ENCODE results near the gene HEY2. TPM values are rescaled to one million over a fixed set of nuclear protein-coding genes. Genes with fewer than 3 reads are reported as not detected.

Gene HEY2
- total and polyA plus RNA-seq, 10 of the 15 experiments (the other 5 are each of a cell fraction or from before 2014, with no cell fraction given), result 0.01 to 0.32 (median 0.08) TPM; not detected in 4

DNA sequence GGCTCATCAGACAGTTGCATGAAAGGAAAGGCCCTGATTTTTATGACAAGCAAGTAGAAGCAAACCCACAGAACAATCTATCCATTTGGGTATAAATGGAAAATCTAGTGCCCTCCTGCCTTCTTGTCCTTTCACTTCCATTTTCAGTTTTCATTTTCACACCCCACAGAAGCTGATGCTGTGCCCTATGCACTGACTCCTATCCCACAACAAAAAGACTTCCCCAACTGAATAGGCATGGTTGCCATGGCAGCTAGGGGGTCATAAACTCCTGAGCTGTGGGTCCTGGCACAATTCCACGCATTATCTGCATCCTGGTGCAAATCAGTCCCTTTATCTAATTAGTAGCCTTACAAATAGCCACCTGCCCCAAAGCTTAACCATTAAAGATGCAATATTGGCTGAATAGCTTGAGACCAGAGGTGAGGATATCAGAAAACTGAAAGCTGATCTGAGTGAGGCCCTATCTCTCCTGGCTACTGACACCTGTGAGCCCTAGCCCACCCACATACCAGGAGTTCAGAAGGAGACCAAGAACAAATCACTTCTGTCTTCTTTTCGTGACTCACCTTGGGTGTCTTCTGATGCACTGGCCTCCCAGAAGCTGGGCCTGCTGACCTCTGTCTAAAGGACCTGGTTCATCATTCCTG lies 34.9 kb upstream of the HEY2 start (continued):
- no peak for TF ChIP-seq MEF2B (IDR thresholded peaks at IDR 0.05; ENCODE audit: partially characterized antibody, poor library complexity, severe bottlenecking)
- TF ChIP-seq, protein P1, sequence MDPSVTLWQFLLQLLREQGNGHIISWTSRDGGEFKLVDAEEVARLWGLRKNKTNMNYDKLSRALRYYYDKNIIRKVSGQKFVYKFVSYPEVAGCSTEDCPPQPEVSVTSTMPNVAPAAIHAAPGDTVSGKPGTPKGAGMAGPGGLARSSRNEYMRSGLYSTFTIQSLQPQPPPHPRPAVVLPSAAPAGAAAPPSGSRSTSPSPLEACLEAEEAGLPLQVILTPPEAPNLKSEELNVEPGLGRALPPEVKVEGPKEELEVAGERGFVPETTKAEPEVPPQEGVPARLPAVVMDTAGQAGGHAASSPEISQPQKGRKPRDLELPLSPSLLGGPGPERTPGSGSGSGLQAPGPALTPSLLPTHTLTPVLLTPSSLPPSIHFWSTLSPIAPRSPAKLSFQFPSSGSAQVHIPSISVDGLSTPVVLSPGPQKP (IDR thresholded peaks at IDR 0.05; ENCODE audit: low read depth, low read length), result no peak
- TF ChIP-seq ZBED1 (IDR thresholded peaks at IDR 0.05; ENCODE audit: borderline replicate concordance), result no peak
- TF ChIP-seq, protein P2, sequence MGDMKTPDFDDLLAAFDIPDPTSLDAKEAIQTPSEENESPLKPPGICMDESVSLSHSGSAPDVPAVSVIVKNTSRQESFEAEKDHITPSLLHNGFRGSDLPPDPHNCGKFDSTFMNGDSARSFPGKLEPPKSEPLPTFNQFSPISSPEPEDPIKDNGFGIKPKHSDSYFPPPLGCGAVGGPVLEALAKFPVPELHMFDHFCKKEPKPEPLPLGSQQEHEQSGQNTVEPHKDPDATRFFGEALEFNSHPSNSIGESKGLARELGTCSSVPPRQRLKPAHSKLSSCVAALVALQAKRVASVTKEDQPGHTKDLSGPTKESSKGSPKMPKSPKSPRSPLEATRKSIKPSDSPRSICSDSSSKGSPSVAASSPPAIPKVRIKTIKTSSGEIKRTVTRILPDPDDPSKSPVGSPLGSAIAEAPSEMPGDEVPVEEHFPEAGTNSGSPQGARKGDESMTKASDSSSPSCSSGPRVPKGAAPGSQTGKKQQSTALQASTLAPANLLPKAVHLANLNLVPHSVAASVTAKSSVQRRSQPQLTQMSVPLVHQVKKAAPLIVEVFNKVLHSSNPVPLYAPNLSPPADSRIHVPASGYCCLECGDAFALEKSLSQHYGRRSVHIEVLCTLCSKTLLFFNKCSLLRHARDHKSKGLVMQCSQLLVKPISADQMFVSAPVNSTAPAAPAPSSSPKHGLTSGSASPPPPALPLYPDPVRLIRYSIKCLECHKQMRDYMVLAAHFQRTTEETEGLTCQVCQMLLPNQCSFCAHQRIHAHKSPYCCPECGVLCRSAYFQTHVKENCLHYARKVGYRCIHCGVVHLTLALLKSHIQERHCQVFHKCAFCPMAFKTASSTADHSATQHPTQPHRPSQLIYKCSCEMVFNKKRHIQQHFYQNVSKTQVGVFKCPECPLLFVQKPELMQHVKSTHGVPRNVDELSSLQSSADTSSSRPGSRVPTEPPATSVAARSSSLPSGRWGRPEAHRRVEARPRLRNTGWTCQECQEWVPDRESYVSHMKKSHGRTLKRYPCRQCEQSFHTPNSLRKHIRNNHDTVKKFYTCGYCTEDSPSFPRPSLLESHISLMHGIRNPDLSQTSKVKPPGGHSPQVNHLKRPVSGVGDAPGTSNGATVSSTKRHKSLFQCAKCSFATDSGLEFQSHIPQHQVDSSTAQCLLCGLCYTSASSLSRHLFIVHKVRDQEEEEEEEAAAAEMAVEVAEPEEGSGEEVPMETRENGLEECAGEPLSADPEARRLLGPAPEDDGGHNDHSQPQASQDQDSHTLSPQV (IDR thresholded peaks at IDR 0.05), result no peak
- TF ChIP-seq NFIC (IDR thresholded peaks at IDR 0.05; ENCODE audit: low read depth, low read length), result peak; percentile 33; the same call in 1 of the 2 replicates
- TF ChIP-seq NBN (IDR thresholded peaks at IDR 0.05), result 0 out of 2 replicates have a peak, but pooled peaks have one; percentile 26
- TF ChIP-seq, protein P3, sequence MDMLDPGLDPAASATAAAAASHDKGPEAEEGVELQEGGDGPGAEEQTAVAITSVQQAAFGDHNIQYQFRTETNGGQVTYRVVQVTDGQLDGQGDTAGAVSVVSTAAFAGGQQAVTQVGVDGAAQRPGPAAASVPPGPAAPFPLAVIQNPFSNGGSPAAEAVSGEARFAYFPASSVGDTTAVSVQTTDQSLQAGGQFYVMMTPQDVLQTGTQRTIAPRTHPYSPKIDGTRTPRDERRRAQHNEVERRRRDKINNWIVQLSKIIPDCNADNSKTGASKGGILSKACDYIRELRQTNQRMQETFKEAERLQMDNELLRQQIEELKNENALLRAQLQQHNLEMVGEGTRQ (IDR thresholded peaks at IDR 0.05; ENCODE audit: borderline replicate concordance, low read depth, low read length), result no peak
- 0 out of 4 replicates have a peak, but pooled peaks of 1 of the 2 experiments have one; percentile 32 for TF ChIP-seq EP300 (IDR thresholded peaks at IDR 0.05; ENCODE audit: borderline replicate concordance in 1 of 2, control insufficient read depth in 1 of 2, low read depth in 2 of 2, low read length in 2 of 2)
- peak; percentile 65 for TF ChIP-seq RUNX3 (IDR thresholded peaks at IDR 0.05; ENCODE audit: low read length)
- TF ChIP-seq RAD21 (IDR thresholded peaks at IDR 0.05; ENCODE audit: insufficient read depth, low read depth, low read length), result no peak
- TF ChIP-seq, protein P4, sequence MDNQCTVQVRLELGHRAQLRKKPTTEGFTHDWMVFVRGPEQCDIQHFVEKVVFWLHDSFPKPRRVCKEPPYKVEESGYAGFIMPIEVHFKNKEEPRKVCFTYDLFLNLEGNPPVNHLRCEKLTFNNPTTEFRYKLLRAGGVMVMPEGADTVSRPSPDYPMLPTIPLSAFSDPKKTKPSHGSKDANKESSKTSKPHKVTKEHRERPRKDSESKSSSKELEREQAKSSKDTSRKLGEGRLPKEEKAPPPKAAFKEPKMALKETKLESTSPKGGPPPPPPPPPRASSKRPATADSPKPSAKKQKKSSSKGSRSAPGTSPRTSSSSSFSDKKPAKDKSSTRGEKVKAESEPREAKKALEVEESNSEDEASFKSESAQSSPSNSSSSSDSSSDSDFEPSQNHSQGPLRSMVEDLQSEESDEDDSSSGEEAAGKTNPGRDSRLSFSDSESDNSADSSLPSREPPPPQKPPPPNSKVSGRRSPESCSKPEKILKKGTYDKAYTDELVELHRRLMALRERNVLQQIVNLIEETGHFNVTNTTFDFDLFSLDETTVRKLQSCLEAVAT (IDR thresholded peaks at IDR 0.05), result no peak
- TF ChIP-seq RBBP5 (conservative IDR thresholded peaks at IDR 0.05), result no peak
- TF ChIP-seq, protein P5, sequence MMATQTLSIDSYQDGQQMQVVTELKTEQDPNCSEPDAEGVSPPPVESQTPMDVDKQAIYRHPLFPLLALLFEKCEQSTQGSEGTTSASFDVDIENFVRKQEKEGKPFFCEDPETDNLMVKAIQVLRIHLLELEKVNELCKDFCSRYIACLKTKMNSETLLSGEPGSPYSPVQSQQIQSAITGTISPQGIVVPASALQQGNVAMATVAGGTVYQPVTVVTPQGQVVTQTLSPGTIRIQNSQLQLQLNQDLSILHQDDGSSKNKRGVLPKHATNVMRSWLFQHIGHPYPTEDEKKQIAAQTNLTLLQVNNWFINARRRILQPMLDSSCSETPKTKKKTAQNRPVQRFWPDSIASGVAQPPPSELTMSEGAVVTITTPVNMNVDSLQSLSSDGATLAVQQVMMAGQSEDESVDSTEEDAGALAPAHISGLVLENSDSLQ (IDR thresholded peaks at IDR 0.05), result no peak
